DOHH2 (cell line): ENCODE data around the gene BRMS1.

ENCODE experiments used
- H3F3A ChIP-seq: fragments of 200-600 bp; sonication (generic), shearing (Covaris generic); 2 replicates; pipeline ENCODE4 v1.6.0; 2016; ENCODE audit warnings: antibody characterized with exemption, mild to moderate bottlenecking; ENCODE audit not compliant: control insufficient read depth, insufficient read depth
- H3K27ac ChIP-seq: fragments of 200-600 bp; sonication (generic); 2 replicates; pipeline ENCODE4 v1.5.1; 2014; ENCODE audit warnings: low read depth, mild to moderate bottlenecking, low read length, moderate library complexity
- H3K27me3 ChIP-seq: fragments of 200-600 bp; sonication (generic); 2 replicates; pipeline ENCODE4 v1.6.1; 2014; ENCODE audit warnings: mild to moderate bottlenecking, low read length, mixed read lengths; ENCODE audit not compliant: control insufficient read depth
- H3K36me3 ChIP-seq: fragments of 200-600 bp; sonication (generic); 2 replicates; pipeline ENCODE4 v1.6.1; 2014; ENCODE audit warnings: mild to moderate bottlenecking, low read length, moderate library complexity, mixed read lengths; ENCODE audit not compliant: control insufficient read depth
- H3K4me1 ChIP-seq: fragments of 200-600 bp; sonication (generic); 2 replicates; pipeline ENCODE4 v1.6.1; 2014; ENCODE audit warnings: mild to moderate bottlenecking, low read length, mixed read lengths; ENCODE audit not compliant: control insufficient read depth
- H3K4me2 ChIP-seq: fragments of 200-600 bp; sonication (generic); 2 replicates; pipeline ENCODE4 v1.6.0; 2014; ENCODE audit warnings: mild to moderate bottlenecking, low read length, moderate library complexity
- H3K4me3 ChIP-seq: fragments of 200-600 bp; sonication (generic); 2 replicates; pipeline ENCODE4 v1.5.1; 2014; ENCODE audit warnings: mild to moderate bottlenecking, low read length, mixed read lengths
- H3K79me2 ChIP-seq: fragments of 200-600 bp; sonication (generic); 2 replicates; pipeline ENCODE4 v1.6.1; 2014; ENCODE audit warnings: mild to moderate bottlenecking, low read length, mixed read lengths; ENCODE audit not compliant: control insufficient read depth
- H3K9me2 ChIP-seq: fragments of 200-600 bp; sonication (generic); replicated peaks from 2 replicates; pipeline ENCODE4 v1.6.1; 2014; ENCODE audit warnings: mild to moderate bottlenecking, low read length, mixed read lengths; ENCODE audit not compliant: control insufficient read depth
- H3K9me3 ChIP-seq: fragments of 200-600 bp; sonication (generic); 2 replicates; pipeline ENCODE4 v1.6.1; 2014; ENCODE audit warnings: antibody characterized with exemption, low read length, mixed read lengths; ENCODE audit not compliant: control insufficient read depth, insufficient read depth
- H4K20me1 ChIP-seq: fragments of 200-600 bp; sonication (generic); 2 replicates; pipeline ENCODE4 v1.6.0; 2014; ENCODE audit warnings: low read depth, mild to moderate bottlenecking, antibody characterized with exemption, low read length, moderate library complexity; ENCODE audit not compliant: control insufficient read depth, insufficient read depth
- CTCF ChIP-seq: fragments of 200-600 bp; sonication (generic); IDR thresholded peaks from one replicate; pipeline ENCODE4 v1.5.1; 2014; ENCODE audit warnings: antibody characterized with exemption, mild to moderate bottlenecking, low read depth, low read length; ENCODE audit not compliant: poor library complexity, severe bottlenecking
- EZH2phosphoT487 ChIP-seq: fragments of 200-600 bp; sonication (generic); IDR thresholded peaks from 2 replicates; pipeline ENCODE4 v1.6.1; 2017; ENCODE audit warnings: borderline replicate concordance, mild to moderate bottlenecking, antibody characterized with exemption, low read length, moderate library complexity, mixed read lengths

The BRMS1 gene

DNA sequence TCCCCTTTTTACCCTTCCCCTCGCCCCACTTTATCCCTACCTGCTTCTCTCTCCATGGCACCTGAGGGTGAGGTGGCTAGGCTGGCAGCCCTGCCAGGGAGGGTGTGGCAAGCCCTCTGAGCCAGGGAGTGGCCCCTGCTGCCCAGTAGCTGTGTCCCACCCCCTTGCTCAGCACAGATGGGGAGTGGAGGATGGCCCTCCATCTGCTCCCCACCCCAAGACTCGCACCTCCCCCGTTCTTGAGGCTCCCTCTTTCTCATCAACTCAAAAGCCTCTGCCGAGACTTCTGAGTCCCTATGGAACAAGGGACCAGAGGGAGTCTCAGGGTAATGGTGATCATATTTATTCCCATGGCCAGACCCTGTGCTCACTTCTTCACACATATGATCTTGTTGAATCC is 51.6 kb downstream of the BRMS1 start:
- H3K9me2 ChIP-seq: no peaks in the 10 kb centered on the region
- peaks cover 5% of the 10 kb centered on the region for H3K79me2 ChIP-seq
- peaks cover 16% of the 10 kb centered on the region for H3K27me3 ChIP-seq
- H3K4me1 ChIP-seq: peaks cover 9% of the 10 kb centered on the region
- no peaks in the 10 kb centered on the region for H3K9me3 ChIP-seq
- H3K27ac ChIP-seq: no peak overlapping the region
- no peak overlapping the region for H3K4me2 ChIP-seq
- H3F3A ChIP-seq: no peaks in the 10 kb centered on the region
- no peak overlapping the region for H3K4me3 ChIP-seq
- TF ChIP-seq EZH2phosphoT487 (no peak), CTCF (no peak)
- H3K36me3 ChIP-seq: peaks cover 4% of the 10 kb centered on the region; the same call in 1 of the 2 replicates
- H4K20me1 ChIP-seq: no peaks in the 10 kb centered on the region

- Histone ChIP-seq H3K4me1 (peaks cover 16% of the 10 kb centered on the region), H3K79me2 (peaks cover 11% of the 10 kb centered on the region), H3K4me3 (no peak overlapping the region), H3K36me3 (peaks cover 4% of the 10 kb centered on the region; the same call in 1 of the 2 replicates), H3K4me2 (no peak overlapping the region), H4K20me1 (no peaks in the 10 kb centered on the region), H3K27ac (no peak overlapping the region), H3K27me3 (peaks cover 16% of the 10 kb centered on the region), H3K9me2 (no peaks in the 10 kb centered on the region), H3K9me3 (no peaks in the 10 kb centered on the region), H3F3A (no peaks in the 10 kb centered on the region)
- no peak for TF ChIP-seq EZH2phosphoT487
- no peak for TF ChIP-seq CTCF
These were observed 52.2 kb downstream of the BRMS1 start for GRCh38 chr11:66292543-66293332.

- Histone ChIP-seq H3K79me2 (peaks cover 14% of the 10 kb centered on the region), H4K20me1 (no peaks in the 10 kb centered on the region), H3K4me3 (no peak within 1 kb of the TSS)
These were observed 53.0 kb downstream of the BRMS1 start, which contains the start of gene TMEM151A for GRCh38 chr11:66291706-66292542. TSS of gene TMEM151A (plus strand) at chr11:66291894. CDS start at chr11:66292014, 120 bp downstream.

More at GRCh38 chr11:66291706-66292542, 53.0 kb downstream of the BRMS1 start, which contains the start of gene TMEM151A:
- Histone ChIP-seq H3K27me3 (peaks cover 13% of the 10 kb centered on the region), H3K4me1 (peaks cover 19% of the 10 kb centered on the region), H3F3A (no peaks in the 10 kb centered on the region), H3K36me3 (peaks cover 4% of the 10 kb centered on the region), H3K4me2 (no peak within 1 kb of the TSS), H3K9me2 (no peaks in the 10 kb centered on the region), H3K27ac (no peak within 1 kb of the TSS), H3K9me3 (no peaks in the 10 kb centered on the region)
- no peak for TF ChIP-seq EZH2phosphoT487
- TF ChIP-seq CTCF: no peak
